Measurements from ENCODE around the gene PNKD.

PNKD gene

GRCh38 chr2:218320704-218321336, 50.5 kb downstream of the PNKD start:
- FAIRE-seq = no peak

GRCh38 chr2:218322768-218323525, 52.6 kb downstream of the PNKD start:
- FAIRE-seq = no peak

- FAIRE-seq = no peak
Measured at GRCh38 chr2:218323526-218324472, 53.5 kb downstream of the PNKD start.

DNA sequence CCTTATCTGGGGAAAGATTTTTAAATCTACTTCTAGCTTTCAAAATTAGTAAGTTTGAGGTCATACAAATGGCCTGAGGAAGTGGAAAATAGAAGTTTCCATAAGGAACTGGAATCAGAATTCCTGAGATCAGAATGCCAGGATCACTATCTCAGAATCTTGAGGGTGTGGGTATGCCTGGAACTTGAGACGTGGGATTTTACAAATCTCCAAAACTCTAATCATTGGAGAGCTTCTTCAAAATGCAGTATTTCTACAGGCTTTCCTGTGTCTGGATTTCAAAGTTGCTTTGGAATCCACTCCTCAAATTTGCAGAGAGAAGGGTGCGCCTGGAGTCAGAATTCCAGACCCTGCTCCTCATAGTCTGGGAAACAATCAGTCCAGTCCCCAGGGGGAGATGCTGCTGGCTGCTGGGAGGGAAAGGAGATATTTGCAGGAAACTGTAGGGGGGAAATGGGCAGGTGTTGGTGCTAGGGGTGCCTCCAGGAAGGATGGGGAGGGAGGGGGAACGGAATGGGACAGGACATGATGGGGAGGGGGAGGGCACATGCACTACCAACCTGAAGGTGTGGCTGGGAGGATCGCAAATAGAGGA, 55.3 kb downstream of the PNKD start:
- no peak for FAIRE-seq

DNA sequence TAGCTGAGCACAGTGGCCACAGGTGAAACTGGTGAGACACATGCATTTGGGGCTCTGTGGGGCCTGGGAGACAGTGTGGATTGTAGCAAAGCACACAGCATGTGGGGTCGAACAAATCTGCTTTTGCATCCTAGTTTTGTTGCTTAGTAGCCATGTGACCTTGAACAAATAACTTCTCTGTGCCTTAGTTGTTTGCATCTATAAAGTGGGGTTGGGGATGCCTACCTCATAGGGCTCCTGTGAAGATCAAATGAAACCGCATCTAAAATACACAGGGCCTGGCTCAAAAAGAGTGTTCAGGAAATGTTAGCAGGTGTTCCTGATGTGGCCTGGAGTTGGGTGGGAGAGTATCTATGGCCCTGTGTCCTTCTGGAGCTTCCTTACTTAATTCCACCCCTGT, 56.0 kb downstream of the PNKD start:
- no peak for FAIRE-seq

- no peak for FAIRE-seq
Measured at GRCh38 chr2:218327451-218328210, 57.3 kb downstream of the PNKD start.

GRCh38 chr2:218328294-218328693, 58.0 kb downstream of the PNKD start:
- FAIRE-seq = no peak

DNA sequence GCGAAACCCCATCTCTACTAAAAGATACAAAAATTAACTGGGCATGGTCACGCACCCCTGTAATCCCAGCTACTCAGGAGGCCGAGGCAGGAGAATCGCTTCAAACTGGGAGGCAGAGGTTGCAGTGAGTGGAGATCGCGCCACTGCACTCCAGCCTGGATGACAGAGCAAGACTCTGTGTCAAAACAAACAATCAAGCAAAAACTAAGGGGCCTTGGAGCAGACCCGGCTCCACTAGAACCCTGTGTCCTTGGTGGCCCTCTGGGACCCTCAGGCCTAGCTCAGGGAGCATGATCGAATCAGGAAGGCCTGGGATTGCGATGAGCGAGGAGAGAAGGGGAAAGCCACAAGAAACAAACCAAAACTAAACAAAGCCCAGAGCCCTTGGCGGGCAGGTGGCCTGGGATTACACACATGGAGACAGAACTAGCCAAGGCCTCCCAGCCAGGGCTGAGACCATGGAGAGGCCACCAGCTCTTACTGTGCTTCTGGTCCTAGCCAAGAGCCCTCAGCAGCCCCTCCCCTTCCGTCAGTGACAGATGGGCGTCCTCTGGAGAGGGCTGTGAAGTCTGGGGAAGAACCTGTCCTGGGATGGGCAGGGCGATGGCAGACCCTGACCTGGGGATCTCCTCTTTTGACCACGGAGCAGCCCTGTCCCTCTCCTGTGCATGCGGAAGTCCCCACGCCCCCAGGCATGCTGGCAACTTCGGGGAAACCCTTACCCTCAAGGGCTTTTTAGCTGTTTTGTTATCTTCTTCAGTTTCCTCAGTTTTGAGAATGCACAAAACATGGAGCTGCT, 58.9 kb downstream of the PNKD start:
- no peak for FAIRE-seq

- FAIRE-seq = no peak
Measured at GRCh38 chr2:218329826-218330593, 59.7 kb downstream of the PNKD start.

DNA sequence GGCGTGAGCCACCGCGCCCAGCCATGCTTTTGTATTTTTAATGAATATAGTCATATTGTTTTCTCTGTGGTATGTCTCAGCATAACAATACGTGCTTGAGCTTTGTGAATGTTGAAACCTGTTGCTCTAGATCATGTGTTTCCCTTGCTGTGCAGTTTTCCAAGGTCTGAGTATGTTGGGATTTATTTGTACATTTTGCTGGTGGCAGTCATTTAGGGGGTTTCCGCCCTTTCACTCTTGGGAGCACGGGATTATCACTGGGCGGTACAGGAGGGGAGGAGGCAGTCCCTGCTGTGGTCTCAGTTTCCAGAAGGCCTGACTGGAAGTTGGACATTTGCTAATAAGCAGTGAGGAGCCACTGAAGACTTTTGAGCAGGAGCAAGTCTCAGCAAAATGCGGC, 61.4 kb downstream of the PNKD start:
- FAIRE-seq = no peak

DNA sequence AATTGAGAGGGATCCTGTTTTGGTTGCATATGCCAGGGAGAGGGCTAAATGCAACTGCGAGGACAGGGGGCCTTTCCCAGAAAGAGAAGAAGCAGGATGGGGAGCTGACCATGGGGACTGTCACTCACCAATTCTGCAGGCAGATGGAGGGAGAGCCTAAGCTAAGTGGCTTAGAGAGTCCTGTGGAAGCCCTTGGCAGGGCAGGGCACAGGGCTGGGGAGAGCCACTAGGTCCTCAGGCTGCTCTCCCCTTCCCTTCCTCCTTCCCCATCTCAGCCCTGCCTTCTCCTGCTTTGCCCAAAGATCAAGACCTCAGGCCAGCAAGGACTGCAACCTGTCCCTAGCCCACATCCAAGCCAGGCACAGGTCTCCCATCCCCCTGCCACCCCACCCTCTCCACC, 62.0 kb downstream of the PNKD start:
- FAIRE-seq = no peak

- FAIRE-seq = no peak
Measured at GRCh38 chr2:218332920-218333645, 62.8 kb downstream of the PNKD start.

GRCh38 chr2:218334531-218334930, 64.2 kb downstream of the PNKD start:
- FAIRE-seq = no peak

- no peak for FAIRE-seq
Measured at GRCh38 chr2:218340656-218341055, 70.3 kb downstream of the PNKD start.

DNA sequence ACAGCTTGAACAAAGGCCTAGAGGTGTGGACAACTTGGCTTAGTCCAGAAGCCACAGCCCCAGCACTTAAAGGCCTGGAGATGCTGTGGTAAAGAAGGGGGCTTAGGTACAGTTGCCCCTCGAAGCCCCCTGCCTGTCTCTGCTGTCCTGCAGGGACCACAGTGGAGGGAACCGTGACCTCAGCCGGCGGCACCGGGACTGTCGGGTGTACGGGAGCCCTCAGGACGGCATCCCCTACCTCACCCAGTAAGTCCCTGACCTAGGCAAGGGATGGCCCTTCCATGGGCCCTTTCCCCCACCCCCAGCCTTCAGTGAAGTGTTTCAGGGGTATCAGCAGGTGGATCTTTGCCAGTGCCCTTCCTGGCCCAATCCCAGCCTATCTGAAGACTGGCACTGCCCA, 71.1 kb downstream of the PNKD start:
- FAIRE-seq = no peak

DNA sequence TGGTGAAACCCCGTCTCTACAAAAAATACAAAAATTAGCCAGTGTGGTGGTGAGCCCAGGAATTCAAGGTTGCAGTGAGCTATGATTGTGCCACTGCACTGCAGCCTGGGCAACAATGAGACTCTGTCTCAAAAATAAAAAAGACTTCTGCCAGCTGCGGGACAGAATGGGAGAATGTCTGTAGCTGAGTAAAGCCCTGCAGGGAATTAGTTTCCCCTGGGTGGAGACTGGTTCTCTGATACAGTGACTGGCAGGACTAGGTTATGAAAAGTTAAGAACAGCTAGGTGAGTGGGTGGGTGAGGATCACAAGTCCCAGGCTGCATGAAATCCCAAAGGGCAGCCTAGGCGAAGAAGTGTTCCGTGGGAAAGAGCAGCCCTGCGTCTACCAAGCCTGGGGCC, 72.5 kb downstream of the PNKD start:
- no peak for FAIRE-seq

- no peak for FAIRE-seq
Measured at GRCh38 chr2:218343591-218343990, 73.3 kb downstream of the PNKD start.

DNA sequence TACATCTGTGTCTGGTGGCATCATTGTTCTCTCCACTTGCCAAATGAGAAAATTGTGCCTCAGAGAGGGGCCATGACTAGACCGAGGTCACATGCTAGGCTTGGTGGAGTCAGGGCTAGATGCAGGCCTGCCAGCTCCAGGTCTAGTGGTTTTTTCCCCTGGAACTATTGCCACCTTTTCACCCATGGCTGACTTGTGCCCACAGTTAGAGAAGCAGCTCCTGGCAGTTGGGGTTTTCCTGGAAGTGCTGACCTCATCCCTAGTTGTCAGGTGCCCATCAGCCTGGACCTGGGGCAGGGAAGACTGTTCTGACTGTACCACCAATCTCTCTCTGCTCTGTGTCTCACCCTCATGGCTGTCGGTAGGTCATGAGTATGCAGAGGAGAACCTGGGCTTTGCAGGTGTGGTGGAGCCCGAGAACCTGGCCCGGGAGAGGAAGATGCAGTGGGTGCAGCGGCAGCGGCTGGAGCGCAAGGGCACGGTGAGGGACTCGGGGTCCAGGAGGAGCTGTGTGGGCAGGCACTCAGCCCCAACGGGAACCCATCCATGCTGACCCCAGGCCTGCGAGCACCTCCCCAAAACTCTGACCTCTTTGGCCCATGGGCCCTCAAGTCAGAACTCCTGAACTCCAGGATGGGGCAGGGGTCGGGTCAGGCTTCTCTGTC, 73.9 kb downstream of the PNKD start:
- no peak for FAIRE-seq

GRCh38 chr2:218344755-218345417, 74.6 kb downstream of the PNKD start:
- FAIRE-seq = no peak
